GM12875 (cell line): ENCODE results near the gene RAD9B.

Source experiments
- H3K4me3 ChIP-seq: one replicate; pipeline ENCODE4 v1.5.1; 2011; ENCODE audit warnings: low read depth, low read length, control low read depth
- TF ChIP-seq, protein P1 (sequence below): IDR thresholded peaks from 2 replicates; pipeline ENCODE4 v1.5.1; 2011; ENCODE audit warnings: low read depth, mild to moderate bottlenecking, control low read depth, inconsistent platforms, low read length, moderate library complexity, borderline replicate concordance; ENCODE audit not compliant: insufficient read depth

The RAD9B gene

DNA sequence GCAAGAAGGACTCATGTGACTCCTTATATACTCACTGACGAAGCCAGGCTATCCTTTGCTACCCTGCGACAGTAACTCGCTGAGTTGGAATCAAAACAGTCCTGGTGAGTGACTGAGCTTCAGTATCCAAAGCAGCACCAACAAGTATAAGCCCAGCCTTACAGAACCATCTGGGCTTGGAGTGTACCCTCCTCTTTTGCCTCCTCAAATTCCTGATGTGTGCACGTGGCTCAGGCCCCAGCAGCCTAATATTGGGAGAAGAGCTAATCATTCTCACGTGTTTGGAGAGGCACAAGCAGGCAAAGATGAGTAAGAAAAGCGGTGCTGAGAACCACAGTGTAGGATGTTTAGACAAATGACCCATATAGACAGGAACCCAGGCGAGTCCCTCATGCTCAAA lies 46.5 kb downstream of the RAD9B start:
- TF ChIP-seq, protein P1, sequence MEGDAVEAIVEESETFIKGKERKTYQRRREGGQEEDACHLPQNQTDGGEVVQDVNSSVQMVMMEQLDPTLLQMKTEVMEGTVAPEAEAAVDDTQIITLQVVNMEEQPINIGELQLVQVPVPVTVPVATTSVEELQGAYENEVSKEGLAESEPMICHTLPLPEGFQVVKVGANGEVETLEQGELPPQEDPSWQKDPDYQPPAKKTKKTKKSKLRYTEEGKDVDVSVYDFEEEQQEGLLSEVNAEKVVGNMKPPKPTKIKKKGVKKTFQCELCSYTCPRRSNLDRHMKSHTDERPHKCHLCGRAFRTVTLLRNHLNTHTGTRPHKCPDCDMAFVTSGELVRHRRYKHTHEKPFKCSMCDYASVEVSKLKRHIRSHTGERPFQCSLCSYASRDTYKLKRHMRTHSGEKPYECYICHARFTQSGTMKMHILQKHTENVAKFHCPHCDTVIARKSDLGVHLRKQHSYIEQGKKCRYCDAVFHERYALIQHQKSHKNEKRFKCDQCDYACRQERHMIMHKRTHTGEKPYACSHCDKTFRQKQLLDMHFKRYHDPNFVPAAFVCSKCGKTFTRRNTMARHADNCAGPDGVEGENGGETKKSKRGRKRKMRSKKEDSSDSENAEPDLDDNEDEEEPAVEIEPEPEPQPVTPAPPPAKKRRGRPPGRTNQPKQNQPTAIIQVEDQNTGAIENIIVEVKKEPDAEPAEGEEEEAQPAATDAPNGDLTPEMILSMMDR: no peak

DNA sequence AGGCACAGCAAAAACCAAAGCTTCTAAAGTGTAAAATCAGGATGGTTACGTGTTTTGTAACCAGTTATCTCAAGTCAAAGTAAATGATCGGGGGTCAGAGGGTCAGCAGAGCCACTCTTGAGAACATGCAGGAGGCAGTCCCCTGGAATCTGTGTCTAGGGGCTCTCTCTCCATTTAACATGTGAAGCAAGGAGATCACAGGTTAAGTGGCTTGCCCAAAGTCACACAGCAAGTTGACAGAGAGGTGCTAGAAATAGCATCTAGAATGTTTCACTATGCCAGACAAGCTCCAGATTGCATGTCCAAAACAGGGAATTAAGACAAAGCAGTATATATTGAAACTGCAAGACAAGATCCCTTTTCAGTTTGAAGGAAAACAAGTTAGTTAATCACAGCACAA lies 47.6 kb downstream of the RAD9B start:
- H3K4me3 ChIP-seq: no peak overlapping the region
- TF ChIP-seq, protein P1: no peak

More for the DNA sequence above, 46.5 kb downstream of the RAD9B start:
- no peak overlapping the region for H3K4me3 ChIP-seq

DNA sequence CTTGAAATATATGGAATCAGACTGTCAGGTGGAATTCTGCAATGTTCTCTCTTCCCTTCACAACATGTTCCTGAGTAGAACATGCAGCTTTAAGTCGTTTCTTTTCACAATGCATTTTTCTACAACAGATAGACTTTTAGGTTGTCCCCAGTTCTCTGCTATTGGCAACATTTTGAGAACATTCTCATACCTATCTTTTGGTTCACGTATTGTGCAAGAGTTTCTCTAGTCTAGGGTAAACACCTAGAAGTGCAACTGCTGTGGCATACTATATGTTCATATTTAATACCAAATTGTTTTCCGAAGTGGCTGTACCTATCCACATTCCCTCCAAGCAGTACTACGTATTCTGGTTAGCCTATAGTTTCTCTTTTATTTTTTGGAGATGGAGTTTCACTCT lies 48.9 kb downstream of the RAD9B start:
- TF ChIP-seq, protein P1: no peak
- H3K4me3 ChIP-seq: no peak overlapping the region
